Upper lobe of right lung (tissue), 1 donor: ENCODE measurements around the gene DPH1. TPM values are rescaled to one million over a fixed set of nuclear protein-coding genes. Genes with fewer than 3 reads are reported as not detected.

ENCODE experiments used
- ATAC-seq: fragments of 200-7000 bp; cut with Tn5 transposase; one replicate; pipeline ENCODE4 v1.9.1; 2020; ENCODE audit warnings: mild to moderate bottlenecking, moderate library complexity
- DNase-seq: peaks from one replicate; pipeline ENCODE4 v3.0.0-alpha.2; 2020
- H3K27ac ChIP-seq: fragments of 200-600 bp; one replicate; pipeline ENCODE4 v1.8.0; 2022
- H3K27me3 ChIP-seq: fragments of 200-600 bp; one replicate; pipeline ENCODE4 v1.8.0; 2022; ENCODE audit warnings: mild to moderate bottlenecking
- H3K36me3 ChIP-seq: fragments of 200-600 bp; one replicate; pipeline ENCODE4 v1.8.0; 2022
- H3K4me1 ChIP-seq: fragments of 200-600 bp; one replicate; pipeline ENCODE4 v1.8.0; 2022
- H3K4me3 ChIP-seq: fragments of 200-600 bp; one replicate; pipeline ENCODE4 v1.8.0; 2022; ENCODE audit warnings: mild to moderate bottlenecking
- H3K9me3 ChIP-seq: fragments of 200-600 bp; one replicate; pipeline ENCODE4 v1.8.0; 2022
- intact Hi-C: fragments of 100-400 bp; cut with DNase I; formaldehyde crosslinking; loops from one replicate; pipeline ENCODE4 v1.11.0; 2022
- total RNA-seq: library from RNA; stranded (reverse); fragmentation: NEBNext Ultra II Directional; extraction: Animal tissue kit (Norgen Biotek cat#: 25700); gene quantifications from one replicate; pipeline ENCODE4 v1.2.1, GENCODE V29; 2021
- TF ChIP-seq, protein P1 (sequence below): fragments of 200-600 bp; IDR thresholded peaks from one replicate; pipeline ENCODE4 v1.8.0; 2022; ENCODE audit warnings: antibody characterized with exemption
- donor health status: DM: no; HTN: yes; CAD: no; lungs with severe emphysema.

The DPH1 gene
- total RNA-seq, 1 donor from 2014 or later, result 47.8 TPM

DNA sequence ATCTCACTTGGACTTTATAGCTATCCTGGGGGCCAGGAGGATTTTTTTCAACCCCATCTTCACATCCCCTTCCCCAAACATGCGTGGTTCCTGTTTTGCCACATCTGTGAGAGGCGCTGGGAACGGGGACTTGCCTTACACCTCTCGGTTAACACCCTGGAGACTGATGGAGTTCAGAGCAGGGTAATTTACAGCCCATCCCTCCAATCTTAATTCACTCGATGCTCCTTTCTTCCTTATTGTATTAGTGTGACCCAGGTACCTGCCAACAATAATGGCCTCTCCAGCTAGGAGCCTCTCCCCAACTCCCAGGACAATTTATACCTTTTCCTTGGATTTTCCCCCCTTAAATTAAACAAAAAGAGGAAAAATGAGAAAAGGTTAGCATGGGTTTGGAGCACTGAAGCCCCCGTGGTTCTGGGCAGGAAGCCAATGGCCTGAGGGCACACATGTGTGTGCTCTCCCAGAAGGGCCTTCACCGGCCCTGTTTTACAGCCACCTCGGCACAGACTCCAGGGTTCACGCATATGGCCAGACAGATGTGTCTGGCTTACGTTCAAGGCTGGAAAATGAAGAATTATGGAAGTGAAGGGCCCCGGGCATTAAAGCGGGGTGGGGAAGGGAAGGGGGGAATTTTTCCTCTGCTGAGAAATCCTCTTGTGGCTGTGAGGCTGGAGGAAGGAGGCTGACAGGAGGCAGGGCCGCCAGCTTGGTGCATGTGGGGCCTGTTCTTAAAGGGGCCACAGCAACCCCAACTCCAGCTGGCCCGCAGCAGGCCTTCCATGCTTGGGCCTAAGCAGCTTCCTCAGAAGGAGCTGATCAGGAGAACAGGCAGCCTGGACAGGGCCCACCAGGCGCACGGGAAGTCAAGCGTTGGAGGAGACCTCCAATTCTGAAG, 46.4 kb downstream of the DPH1 start:
- no peak for DNase-seq
- no peak for ATAC-seq
- H3K9me3 ChIP-seq, result no peaks in the 10 kb centered on the region
- intact Hi-C loops, result no loop called here
- peaks cover 35% of the 10 kb centered on the region for H3K4me1 ChIP-seq
- no peaks in the 10 kb centered on the region for H3K27me3 ChIP-seq
- TF ChIP-seq, protein P1, sequence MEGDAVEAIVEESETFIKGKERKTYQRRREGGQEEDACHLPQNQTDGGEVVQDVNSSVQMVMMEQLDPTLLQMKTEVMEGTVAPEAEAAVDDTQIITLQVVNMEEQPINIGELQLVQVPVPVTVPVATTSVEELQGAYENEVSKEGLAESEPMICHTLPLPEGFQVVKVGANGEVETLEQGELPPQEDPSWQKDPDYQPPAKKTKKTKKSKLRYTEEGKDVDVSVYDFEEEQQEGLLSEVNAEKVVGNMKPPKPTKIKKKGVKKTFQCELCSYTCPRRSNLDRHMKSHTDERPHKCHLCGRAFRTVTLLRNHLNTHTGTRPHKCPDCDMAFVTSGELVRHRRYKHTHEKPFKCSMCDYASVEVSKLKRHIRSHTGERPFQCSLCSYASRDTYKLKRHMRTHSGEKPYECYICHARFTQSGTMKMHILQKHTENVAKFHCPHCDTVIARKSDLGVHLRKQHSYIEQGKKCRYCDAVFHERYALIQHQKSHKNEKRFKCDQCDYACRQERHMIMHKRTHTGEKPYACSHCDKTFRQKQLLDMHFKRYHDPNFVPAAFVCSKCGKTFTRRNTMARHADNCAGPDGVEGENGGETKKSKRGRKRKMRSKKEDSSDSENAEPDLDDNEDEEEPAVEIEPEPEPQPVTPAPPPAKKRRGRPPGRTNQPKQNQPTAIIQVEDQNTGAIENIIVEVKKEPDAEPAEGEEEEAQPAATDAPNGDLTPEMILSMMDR, result no peak
- H3K27ac ChIP-seq, result peak overlapping the region; percentile 72
- H3K36me3 ChIP-seq, result peaks cover 39% of the 10 kb centered on the region
- H3K4me3 ChIP-seq, result no peak overlapping the region

DNA sequence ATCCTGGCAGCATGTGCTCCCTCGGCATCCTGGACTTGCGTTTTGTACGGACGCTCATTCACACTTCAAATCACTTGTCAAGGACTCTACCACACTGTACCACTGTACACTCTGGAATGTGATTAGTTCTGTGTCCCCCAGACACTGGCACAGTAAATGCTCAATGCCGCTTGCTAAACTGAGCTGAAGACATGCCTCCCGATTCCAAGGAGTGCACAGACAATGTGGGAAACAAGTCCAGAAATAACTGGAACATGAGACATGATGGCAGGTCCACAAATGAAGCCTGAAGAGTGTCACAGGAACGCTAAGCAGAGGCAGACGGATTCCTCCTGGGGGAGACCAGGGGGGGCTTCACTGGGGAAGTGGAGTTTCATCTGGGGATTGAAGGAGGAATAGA, 47.1 kb downstream of the DPH1 start:
- DNase-seq (no peak), ATAC-seq (no peak)
- TF ChIP-seq, protein P1, result no peak
- Histone ChIP-seq H3K27ac (no peak overlapping the region), H3K9me3 (no peaks in the 10 kb centered on the region), H3K4me1 (peaks cover 32% of the 10 kb centered on the region), H3K4me3 (no peak overlapping the region), H3K36me3 (peaks cover 43% of the 10 kb centered on the region), H3K27me3 (no peaks in the 10 kb centered on the region)
- intact Hi-C loops, result no loop called here

DNA sequence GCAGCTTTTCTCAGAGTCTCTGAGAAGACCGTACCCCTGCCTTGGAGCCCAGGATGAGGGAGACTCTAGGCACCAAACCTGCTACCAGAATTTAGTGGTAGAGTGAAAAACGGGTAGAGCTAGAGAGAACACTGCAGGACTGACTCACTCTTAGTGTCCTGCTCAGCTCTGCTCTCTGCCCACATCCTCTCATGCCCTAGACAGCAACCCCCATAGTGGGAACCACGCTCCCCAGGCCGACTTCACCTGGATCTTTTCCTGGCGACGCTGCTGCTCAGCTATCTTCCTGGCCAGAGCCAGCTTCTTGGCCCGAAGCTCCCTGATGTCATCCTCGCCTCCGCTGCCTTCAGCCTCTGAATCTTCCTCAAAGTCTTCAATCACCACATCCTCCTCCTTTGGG, 51.6 kb downstream of the DPH1 start:
- no peak for ATAC-seq
- H3K9me3 ChIP-seq, result no peaks in the 10 kb centered on the region
- no peak overlapping the region for H3K4me3 ChIP-seq
- H3K4me1 ChIP-seq, result peaks cover 43% of the 10 kb centered on the region
- no peaks in the 10 kb centered on the region for H3K27me3 ChIP-seq
- no peak overlapping the region for H3K27ac ChIP-seq
- intact Hi-C loops, result no loop called here
- no peak for DNase-seq
- peaks cover 43% of the 10 kb centered on the region for H3K36me3 ChIP-seq
- TF ChIP-seq, protein P1, result no peak

GRCh38 chr17:2082003-2082781, 52.2 kb downstream of the DPH1 start:
- H3K36me3 ChIP-seq, result peaks cover 43% of the 10 kb centered on the region
- DNase-seq, result no peak

DNA sequence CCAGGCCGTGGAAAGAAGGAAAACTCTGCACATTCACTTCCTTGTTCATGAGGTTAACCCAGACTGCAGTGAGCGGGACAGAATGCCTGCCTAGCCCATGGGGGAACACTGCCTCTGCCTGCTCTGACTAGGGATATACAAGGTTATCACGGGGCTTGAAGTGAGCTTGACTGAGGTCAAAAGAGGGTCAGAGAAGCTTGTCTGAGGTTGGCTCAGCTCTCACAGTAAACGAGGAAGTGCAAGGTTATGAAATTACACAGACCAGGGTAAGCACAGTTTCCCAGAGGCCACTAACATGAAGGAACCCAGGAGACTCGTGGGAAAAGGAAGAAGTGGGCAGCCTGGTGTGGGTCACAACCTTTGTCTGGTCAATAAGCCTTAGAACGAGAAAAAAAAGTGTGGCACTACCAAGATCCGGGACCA, 53.7 kb downstream of the DPH1 start:
- TF ChIP-seq, protein P1, result peak; percentile 5
- Histone ChIP-seq H3K36me3 (peaks cover 29% of the 10 kb centered on the region), H3K4me1 (peaks cover 52% of the 10 kb centered on the region), H3K27ac (peak overlapping the region; percentile 78), H3K27me3 (no peaks in the 10 kb centered on the region), H3K9me3 (no peaks in the 10 kb centered on the region), H3K4me3 (no peak overlapping the region)
- peak; percentile 86 for ATAC-seq
- intact Hi-C loops, result no loop called here
- peak; percentile 77 for DNase-seq

More at GRCh38 chr17:2082003-2082781, 52.2 kb downstream of the DPH1 start:
- peak overlapping the region; percentile 78 for H3K27ac ChIP-seq
- intact Hi-C loops, result no loop called here
- H3K9me3 ChIP-seq, result no peaks in the 10 kb centered on the region
- H3K27me3 ChIP-seq, result no peaks in the 10 kb centered on the region
- no peak for ATAC-seq
- TF ChIP-seq, protein P1, result no peak
- peaks cover 40% of the 10 kb centered on the region for H3K4me1 ChIP-seq
- H3K4me3 ChIP-seq, result no peak overlapping the region
